ENCODE results near the gene SLC37A1.

Gene SLC37A1

DNA sequence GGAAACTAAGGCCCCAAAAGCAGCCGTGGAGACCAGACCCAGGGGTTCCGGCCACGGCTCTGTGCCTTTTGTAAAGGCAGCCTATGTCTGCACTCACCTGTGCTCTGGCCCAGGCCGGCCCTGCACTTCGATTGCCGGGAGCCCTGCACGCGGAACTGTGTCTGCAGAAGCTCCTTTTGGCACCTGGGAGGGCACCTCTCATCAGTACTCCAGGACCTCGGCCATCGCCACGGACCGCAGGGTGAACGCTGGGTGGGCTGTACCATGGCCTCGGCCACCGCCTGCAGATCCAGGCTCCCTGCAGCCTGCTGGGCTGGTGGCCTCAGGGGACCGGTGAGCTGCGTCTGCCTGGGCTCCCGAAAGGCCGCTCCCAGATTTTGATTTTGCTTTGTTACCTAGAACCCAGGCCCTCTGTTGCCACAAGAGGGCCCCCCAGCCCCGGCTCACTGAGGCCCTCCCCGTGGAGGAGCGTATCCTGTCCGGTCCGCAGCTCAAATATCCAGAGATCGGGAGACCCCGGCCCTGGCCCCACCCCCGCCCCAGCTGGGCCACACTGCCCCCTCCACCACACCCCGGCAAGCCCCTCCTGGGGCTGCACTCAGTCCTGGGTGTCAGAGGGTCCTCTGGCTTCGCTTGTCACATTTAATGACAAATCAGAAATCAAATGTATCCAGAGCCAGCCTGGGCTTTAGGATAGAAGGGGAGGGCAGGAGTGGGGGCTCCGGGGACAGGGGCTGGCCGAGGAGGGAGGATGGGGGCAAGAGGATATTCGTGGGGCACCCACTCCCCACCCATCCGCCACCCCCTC is 79.6 kb downstream of the SLC37A1 start:
- no peaks in the 10 kb centered on the region for H3K27me3 ChIP-seq (ENCODE audit: insufficient read depth, poor library complexity, severe bottlenecking)
- no peak overlapping the region for H3K4me3 ChIP-seq (replicated peaks; ENCODE audit: insufficient read depth, low read length)
- DNase-seq (ENCODE audit: low read depth in 1 of 2, low spot score in 1 of 2): peak in 1 of 2 experiments; percentile 48
- no peak overlapping the region for H3K27ac ChIP-seq (replicated peaks)
- TF ChIP-seq POLR2AphosphoS5 (IDR thresholded peaks at IDR 0.05; ENCODE audit: low read depth) (no peak), CTCF (IDR thresholded peaks at IDR 0.05; ENCODE audit: insufficient read depth, low read length) (no peak), GABPA (IDR thresholded peaks at IDR 0.05; ENCODE audit: low read depth) (no peak), SPI1 (IDR thresholded peaks at IDR 0.05; ENCODE audit: borderline replicate concordance, low read depth) (no peak)
- TF ChIP-seq, protein P1, sequence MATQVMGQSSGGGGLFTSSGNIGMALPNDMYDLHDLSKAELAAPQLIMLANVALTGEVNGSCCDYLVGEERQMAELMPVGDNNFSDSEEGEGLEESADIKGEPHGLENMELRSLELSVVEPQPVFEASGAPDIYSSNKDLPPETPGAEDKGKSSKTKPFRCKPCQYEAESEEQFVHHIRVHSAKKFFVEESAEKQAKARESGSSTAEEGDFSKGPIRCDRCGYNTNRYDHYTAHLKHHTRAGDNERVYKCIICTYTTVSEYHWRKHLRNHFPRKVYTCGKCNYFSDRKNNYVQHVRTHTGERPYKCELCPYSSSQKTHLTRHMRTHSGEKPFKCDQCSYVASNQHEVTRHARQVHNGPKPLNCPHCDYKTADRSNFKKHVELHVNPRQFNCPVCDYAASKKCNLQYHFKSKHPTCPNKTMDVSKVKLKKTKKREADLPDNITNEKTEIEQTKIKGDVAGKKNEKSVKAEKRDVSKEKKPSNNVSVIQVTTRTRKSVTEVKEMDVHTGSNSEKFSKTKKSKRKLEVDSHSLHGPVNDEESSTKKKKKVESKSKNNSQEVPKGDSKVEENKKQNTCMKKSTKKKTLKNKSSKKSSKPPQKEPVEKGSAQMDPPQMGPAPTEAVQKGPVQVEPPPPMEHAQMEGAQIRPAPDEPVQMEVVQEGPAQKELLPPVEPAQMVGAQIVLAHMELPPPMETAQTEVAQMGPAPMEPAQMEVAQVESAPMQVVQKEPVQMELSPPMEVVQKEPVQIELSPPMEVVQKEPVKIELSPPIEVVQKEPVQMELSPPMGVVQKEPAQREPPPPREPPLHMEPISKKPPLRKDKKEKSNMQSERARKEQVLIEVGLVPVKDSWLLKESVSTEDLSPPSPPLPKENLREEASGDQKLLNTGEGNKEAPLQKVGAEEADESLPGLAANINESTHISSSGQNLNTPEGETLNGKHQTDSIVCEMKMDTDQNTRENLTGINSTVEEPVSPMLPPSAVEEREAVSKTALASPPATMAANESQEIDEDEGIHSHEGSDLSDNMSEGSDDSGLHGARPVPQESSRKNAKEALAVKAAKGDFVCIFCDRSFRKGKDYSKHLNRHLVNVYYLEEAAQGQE (IDR thresholded peaks at IDR 0.05; ENCODE audit: insufficient replicate concordance, low read depth): no peak

DNA sequence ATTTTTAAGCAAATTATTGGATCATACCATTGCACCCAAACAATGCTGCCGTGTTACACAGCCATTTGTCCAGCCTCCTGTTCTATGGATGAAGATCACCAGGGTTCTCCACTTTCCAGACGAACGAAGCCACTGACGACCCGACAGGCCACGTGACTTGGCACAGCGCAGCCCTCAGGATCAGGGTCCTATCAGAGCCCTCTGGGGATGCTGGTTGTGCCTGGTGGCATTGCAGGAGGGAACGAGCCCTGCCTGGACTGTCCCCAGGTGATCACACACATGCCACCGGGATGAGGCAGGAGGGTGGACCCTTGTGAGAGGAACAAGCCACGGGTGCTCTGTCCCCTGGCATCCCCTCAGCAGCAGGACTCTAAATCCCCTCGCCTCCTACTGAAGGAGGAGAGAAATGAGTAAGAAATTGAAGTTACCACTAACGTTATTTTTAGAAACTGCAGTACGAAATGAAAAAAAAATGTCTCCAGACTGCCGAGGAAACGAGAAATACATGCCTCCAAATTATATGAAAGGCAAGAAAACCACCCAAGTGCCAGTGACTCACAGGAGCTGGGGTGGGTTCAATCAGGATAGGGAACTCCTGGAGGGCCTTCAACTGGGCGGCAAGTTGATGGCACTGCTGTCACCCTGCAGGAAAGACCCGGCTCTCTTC is 81.1 kb downstream of the SLC37A1 start:
- TF ChIP-seq SPI1 (IDR thresholded peaks at IDR 0.05; ENCODE audit: borderline replicate concordance, low read depth) (no peak), POLR2AphosphoS5 (IDR thresholded peaks at IDR 0.05; ENCODE audit: low read depth) (no peak), CTCF (IDR thresholded peaks at IDR 0.05; ENCODE audit: insufficient read depth, low read length) (no peak), GABPA (IDR thresholded peaks at IDR 0.05; ENCODE audit: low read depth) (no peak)
- TF ChIP-seq, protein P1 (IDR thresholded peaks at IDR 0.05; ENCODE audit: insufficient replicate concordance, low read depth): no peak
- Histone ChIP-seq H3K4me3 (replicated peaks; ENCODE audit: insufficient read depth, low read length) (no peak overlapping the region), H3K27me3 (ENCODE audit: insufficient read depth, poor library complexity, severe bottlenecking) (no peaks in the 10 kb centered on the region), H3K27ac (replicated peaks) (no peak overlapping the region)
- DNase-seq (ENCODE audit: low read depth in 1 of 2, low spot score in 1 of 2): no peak

GRCh38 chr21:42595283-42596187 is 81.9 kb downstream of the SLC37A1 start:
- TF ChIP-seq CTCF (IDR thresholded peaks at IDR 0.05; ENCODE audit: insufficient read depth, low read length) (no peak), GABPA (IDR thresholded peaks at IDR 0.05; ENCODE audit: low read depth) (no peak), SPI1 (IDR thresholded peaks at IDR 0.05; ENCODE audit: borderline replicate concordance, low read depth) (no peak), POLR2AphosphoS5 (IDR thresholded peaks at IDR 0.05; ENCODE audit: low read depth) (no peak)
- TF ChIP-seq, protein P1 (IDR thresholded peaks at IDR 0.05; ENCODE audit: insufficient replicate concordance, low read depth): no peak
- no peak overlapping the region for H3K4me3 ChIP-seq (replicated peaks; ENCODE audit: insufficient read depth, low read length)
- no peak overlapping the region for H3K27ac ChIP-seq (replicated peaks)
- DNase-seq (ENCODE audit: low read depth in 1 of 2, low spot score in 1 of 2): no peak
- H3K27me3 ChIP-seq (ENCODE audit: insufficient read depth, poor library complexity, severe bottlenecking): no peaks in the 10 kb centered on the region
